ENCODE results near the gene MTF2.

The MTF2 gene

GRCh38 chr1:93083979-93084378 lies 4.9 kb downstream of the MTF2 start:
- peaks cover 47% of the 10 kb centered on the region for H3K36me3 ChIP-seq (ENCODE audit: insufficient read depth, insufficient read length, low read length)
- H3K27me3 ChIP-seq (ENCODE audit: insufficient read depth, insufficient read length): no peaks in the 10 kb centered on the region
- no peak overlapping the region for H3K9ac ChIP-seq (ENCODE audit: insufficient read length, low read depth)
- no peak for TF ChIP-seq ZNF274 (IDR thresholded peaks at IDR 0.05; ENCODE audit: low read depth, low read length)
- TF ChIP-seq SUZ12 (IDR thresholded peaks at IDR 0.05; ENCODE audit: extremely low read depth, insufficient read depth, insufficient read length): no peak
- TF ChIP-seq YY1 (IDR thresholded peaks at IDR 0.05; ENCODE audit: insufficient read depth, insufficient read length): no peak
- no peak for DNase-seq (ENCODE audit: low read depth, low spot score)
- no peak overlapping the region for H3K4me3 ChIP-seq (ENCODE audit: insufficient read length, low read depth)
- H3K9me3 ChIP-seq (ENCODE audit: insufficient read depth, low read length): peaks cover 31% of the 10 kb centered on the region
- H3K4me1 ChIP-seq (ENCODE audit: insufficient read depth, insufficient read length): no peaks in the 10 kb centered on the region

GRCh38 chr1:93087532-93087931 lies 8.4 kb downstream of the MTF2 start:
- H3K4me3 ChIP-seq (ENCODE audit: insufficient read length, low read depth): no peak overlapping the region
- TF ChIP-seq ZNF274 (IDR thresholded peaks at IDR 0.05; ENCODE audit: low read depth, low read length) (no peak), SUZ12 (IDR thresholded peaks at IDR 0.05; ENCODE audit: extremely low read depth, insufficient read depth, insufficient read length) (no peak)
- H3K27me3 ChIP-seq (ENCODE audit: insufficient read depth, insufficient read length): no peaks in the 10 kb centered on the region
- no peak overlapping the region for H3K9ac ChIP-seq (ENCODE audit: insufficient read length, low read depth)
- H3K9me3 ChIP-seq (ENCODE audit: insufficient read depth, low read length): peaks cover 20% of the 10 kb centered on the region
- peaks cover 44% of the 10 kb centered on the region for H3K36me3 ChIP-seq (ENCODE audit: insufficient read depth, insufficient read length, low read length)
- no peaks in the 10 kb centered on the region for H3K4me1 ChIP-seq (ENCODE audit: insufficient read depth, insufficient read length)
- no peak for DNase-seq (ENCODE audit: low read depth, low spot score)

- H3K36me3 ChIP-seq (ENCODE audit: insufficient read depth, insufficient read length, low read length): peaks cover 28% of the 10 kb centered on the region
- H3K4me3 ChIP-seq (ENCODE audit: insufficient read length, low read depth): no peak overlapping the region
- no peak for TF ChIP-seq SUZ12 (IDR thresholded peaks at IDR 0.05; ENCODE audit: extremely low read depth, insufficient read depth, insufficient read length)
- TF ChIP-seq ZNF274 (IDR thresholded peaks at IDR 0.05; ENCODE audit: low read depth, low read length): no peak
- no peak for TF ChIP-seq YY1 (IDR thresholded peaks at IDR 0.05; ENCODE audit: insufficient read depth, insufficient read length)
- H3K4me1 ChIP-seq (ENCODE audit: insufficient read depth, insufficient read length): no peaks in the 10 kb centered on the region
- DNase-seq (ENCODE audit: low read depth, low spot score): no peak
- no peak overlapping the region for H3K9ac ChIP-seq (ENCODE audit: insufficient read length, low read depth)
- H3K27me3 ChIP-seq (ENCODE audit: insufficient read depth, insufficient read length): no peaks in the 10 kb centered on the region
- no peaks in the 10 kb centered on the region for H3K9me3 ChIP-seq (ENCODE audit: insufficient read depth, low read length)
Observed at GRCh38 chr1:93093332-93094006, 14.4 kb downstream of the MTF2 start.

- Histone ChIP-seq H3K9me3 (ENCODE audit: insufficient read depth, low read length) (no peaks in the 10 kb centered on the region), H3K9ac (ENCODE audit: insufficient read length, low read depth) (no peak overlapping the region), H3K27me3 (ENCODE audit: insufficient read depth, insufficient read length) (no peaks in the 10 kb centered on the region), H3K36me3 (ENCODE audit: insufficient read depth, insufficient read length, low read length) (peaks cover 18% of the 10 kb centered on the region), H3K4me3 (ENCODE audit: insufficient read length, low read depth) (no peak overlapping the region), H3K4me1 (ENCODE audit: insufficient read depth, insufficient read length) (no peaks in the 10 kb centered on the region)
- no peak for TF ChIP-seq SUZ12 (IDR thresholded peaks at IDR 0.05; ENCODE audit: extremely low read depth, insufficient read depth, insufficient read length)
- TF ChIP-seq ZNF274 (IDR thresholded peaks at IDR 0.05; ENCODE audit: low read depth, low read length): no peak
- no peak for TF ChIP-seq YY1 (IDR thresholded peaks at IDR 0.05; ENCODE audit: insufficient read depth, insufficient read length)
- no peak for DNase-seq (ENCODE audit: low read depth, low spot score)
Observed at GRCh38 chr1:93095804-93096585, 16.9 kb downstream of the MTF2 start.

- no peak for TF ChIP-seq YY1 (IDR thresholded peaks at IDR 0.05; ENCODE audit: insufficient read depth, insufficient read length)
- TF ChIP-seq SUZ12 (IDR thresholded peaks at IDR 0.05; ENCODE audit: extremely low read depth, insufficient read depth, insufficient read length): no peak
- TF ChIP-seq ZNF274 (IDR thresholded peaks at IDR 0.05; ENCODE audit: low read depth, low read length): no peak
- Histone ChIP-seq H3K27me3 (ENCODE audit: insufficient read depth, insufficient read length) (no peaks in the 10 kb centered on the region), H3K4me1 (ENCODE audit: insufficient read depth, insufficient read length) (no peaks in the 10 kb centered on the region), H3K9me3 (ENCODE audit: insufficient read depth, low read length) (peaks cover 5% of the 10 kb centered on the region; the same call in 1 of the 2 replicates), H3K9ac (ENCODE audit: insufficient read length, low read depth) (no peak overlapping the region), H3K36me3 (ENCODE audit: insufficient read depth, insufficient read length, low read length) (peaks cover 18% of the 10 kb centered on the region), H3K4me3 (ENCODE audit: insufficient read length, low read depth) (no peak overlapping the region)
- DNase-seq (ENCODE audit: low read depth, low spot score): no peak
Observed at GRCh38 chr1:93102142-93102541, 23.1 kb downstream of the MTF2 start.

GRCh38 chr1:93106226-93106625 lies 27.1 kb downstream of the MTF2 start:
- H3K36me3 ChIP-seq (ENCODE audit: insufficient read depth, insufficient read length, low read length): peaks cover 31% of the 10 kb centered on the region
- H3K9ac ChIP-seq (ENCODE audit: insufficient read length, low read depth): no peak overlapping the region

GRCh38 chr1:93107395-93107794 lies 28.3 kb downstream of the MTF2 start:
- no peak overlapping the region for H3K9ac ChIP-seq (ENCODE audit: insufficient read length, low read depth)
- no peak for DNase-seq (ENCODE audit: low read depth, low spot score)
- H3K4me3 ChIP-seq (ENCODE audit: insufficient read length, low read depth): no peak overlapping the region
- H3K27me3 ChIP-seq (ENCODE audit: insufficient read depth, insufficient read length): no peaks in the 10 kb centered on the region
- no peak for TF ChIP-seq YY1 (IDR thresholded peaks at IDR 0.05; ENCODE audit: insufficient read depth, insufficient read length)
- TF ChIP-seq SUZ12 (IDR thresholded peaks at IDR 0.05; ENCODE audit: extremely low read depth, insufficient read depth, insufficient read length): no peak
- TF ChIP-seq ZNF274 (IDR thresholded peaks at IDR 0.05; ENCODE audit: low read depth, low read length): no peak
- peaks cover 17% of the 10 kb centered on the region; the same call in 1 of the 2 replicates for H3K9me3 ChIP-seq (ENCODE audit: insufficient read depth, low read length)
- peaks cover 35% of the 10 kb centered on the region for H3K36me3 ChIP-seq (ENCODE audit: insufficient read depth, insufficient read length, low read length)
- H3K4me1 ChIP-seq (ENCODE audit: insufficient read depth, insufficient read length): no peaks in the 10 kb centered on the region

More at GRCh38 chr1:93106226-93106625, 27.1 kb downstream of the MTF2 start:
- Histone ChIP-seq H3K27me3 (ENCODE audit: insufficient read depth, insufficient read length) (no peaks in the 10 kb centered on the region), H3K9me3 (ENCODE audit: insufficient read depth, low read length) (peaks cover 17% of the 10 kb centered on the region; the same call in 1 of the 2 replicates), H3K4me1 (ENCODE audit: insufficient read depth, insufficient read length) (no peaks in the 10 kb centered on the region), H3K4me3 (ENCODE audit: insufficient read length, low read depth) (no peak overlapping the region)
- no peak for DNase-seq (ENCODE audit: low read depth, low spot score)
- TF ChIP-seq YY1 (IDR thresholded peaks at IDR 0.05; ENCODE audit: insufficient read depth, insufficient read length): no peak
- no peak for TF ChIP-seq ZNF274 (IDR thresholded peaks at IDR 0.05; ENCODE audit: low read depth, low read length)
- no peak for TF ChIP-seq SUZ12 (IDR thresholded peaks at IDR 0.05; ENCODE audit: extremely low read depth, insufficient read depth, insufficient read length)

Data from NT2/D1 (cell line).